HepG2 (cell line): Measurements from ENCODE around the gene SCFD2. TPM values are rescaled to one million over a fixed set of nuclear protein-coding genes. Genes with fewer than 3 reads are reported as not detected.

Experiments used
- ATAC-seq: fragments of 200-7000 bp; cut with Tn5 transposase; 3 replicates; pipeline ENCODE4 v1.9.1; 2020; ENCODE audit warnings: mild to moderate bottlenecking, moderate library complexity
- BruUV-seq: library from RNA; stranded (reverse); fragments of 400-500 nt; replicated peaks from 2 replicates; lab custom pipeline; 2021; lab: Mats Ljungman, UMichigan
- CTCF ChIA-PET: fragments of 300-600 bp; formaldehyde crosslinking; extraction: SDS; loops from one replicate; lab custom pipeline; 2021; ENCODE audit warnings: low total read pairs, inconsistent platforms, low intra/inter-chr PET ratio; lab: Yijun Ruan, JAX
- POLR2A ChIA-PET: fragments of 350-600 bp; sonication (Branson Sonifier 250); formaldehyde crosslinking; loops from one replicate; lab custom pipeline; 2020; ENCODE audit warnings: antibody characterized with exemption, inconsistent platforms; lab: Yijun Ruan, JAX
- DNase-seq: peaks from one replicate; pipeline ENCODE4 v3.0.0-alpha.2; 2015; ENCODE audit warnings: low spot score
- FAIRE-seq: peaks from 3 replicates; lab custom pipeline; 2011; peaks lifted over from hg19 to GRCh38; lab: Jason Lieb, UNC
- H2AFZ ChIP-seq: one replicate; pipeline ENCODE4 v1.6.1; 2011; ENCODE audit warnings: low read length, inconsistent platforms
- H3K27ac ChIP-seq: fragments of 300-600 bp; 3 replicates; pipeline ENCODE4 v1.8.0; 2011; ENCODE audit warnings: mixed run types, mild to moderate bottlenecking, mixed read lengths, low read length, inconsistent platforms; ENCODE audit not compliant: insufficient read depth; ENCODE audit errors: extremely low read length
- H3K27me3 ChIP-seq, 2 experiments: fragments of 200-600 bp in 1 of 2; 2 replicates in 1 of 2; 3 replicates in 1 of 2; pipeline versions ENCODE4 v1.6.0 to v1.8.0; 2011; ENCODE audit warnings: low read length in 2 of 2, mild to moderate bottlenecking in 2 of 2, moderate library complexity in 2 of 2, inconsistent platforms in 1 of 2; ENCODE audit not compliant: insufficient read depth in 2 of 2, control insufficient read depth in 1 of 2
- H3K36me3 ChIP-seq, 2 experiments: fragments of 200-600 bp in 1 of 2; replicated peaks in 1 of 2; 2 replicates in 1 of 2; 3 replicates in 1 of 2; pipeline versions ENCODE4 v1.5.1 to v1.8.0; 2011; ENCODE audit warnings: low read length in 2 of 2, inconsistent platforms in 1 of 2; ENCODE audit not compliant: insufficient read depth in 2 of 2, control insufficient read depth in 1 of 2
- H3K4me1 ChIP-seq: 2 replicates; pipeline ENCODE4 v1.5.1; 2012; ENCODE audit warnings: low read length, inconsistent platforms; ENCODE audit not compliant: insufficient read depth
- H3K4me2 ChIP-seq: 2 replicates; pipeline ENCODE4 v1.6.0; 2011; ENCODE audit warnings: low read depth, low read length, inconsistent platforms
- H3K4me3 ChIP-seq, 3 experiments: fragments of 200-600 bp in 1 of 3; sonication (generic), shearing (Covaris generic) in 1 of 3; replicated peaks in 1 of 3; 2 replicates each; pipeline ENCODE4 v1.5.1; 2011 to 2016; ENCODE audit warnings: low read length in 3 of 3, inconsistent platforms in 2 of 3, low read depth in 2 of 3, mild to moderate bottlenecking in 2 of 3, control low read depth in 1 of 3, mixed read lengths in 1 of 3; ENCODE audit not compliant: insufficient read depth in 1 of 3
- H3K79me2 ChIP-seq: one replicate; pipeline ENCODE4 v1.6.1; 2011; ENCODE audit warnings: low read length, inconsistent platforms; ENCODE audit not compliant: insufficient read depth
- H3K9ac ChIP-seq: 2 replicates; pipeline ENCODE4 v1.6.0; 2011; ENCODE audit warnings: mild to moderate bottlenecking, low read depth, low read length, inconsistent platforms; ENCODE audit not compliant: insufficient read depth
- H3K9me3 ChIP-seq: 2 replicates; pipeline ENCODE4 v1.5.1; 2012; ENCODE audit warnings: mild to moderate bottlenecking, low read length
- H4K20me1 ChIP-seq: 2 replicates; pipeline ENCODE4 v1.6.0; 2011; ENCODE audit warnings: inconsistent platforms, mild to moderate bottlenecking, low read length, moderate library complexity; ENCODE audit not compliant: insufficient read depth
- CEBPB ChIP-seq: IDR thresholded peaks from 2 replicates; pipeline ENCODE4 v1.6.1; 2011; ENCODE audit warnings: low read depth, low read length, improper control_type of control experiment, borderline replicate concordance
- DRAP1 ChIP-seq: IDR thresholded peaks from 2 replicates; pipeline ENCODE4 v1.6.1; 2016; ENCODE audit warnings: missing genetic modification reagents, missing compliant biosample characterization
- GPN1 ChIP-seq: sonication (generic); formaldehyde crosslinking; IDR thresholded peaks from 2 replicates; pipeline ENCODE4 v1.5.1; 2020; ENCODE audit warnings: missing genetic modification reagents, borderline replicate concordance
- HCFC1 ChIP-seq: fragments of 150-350 bp; IDR thresholded peaks from 2 replicates; pipeline ENCODE4 v1.6.1; 2014; ENCODE audit warnings: low read depth, low read length
- IKZF4 ChIP-seq: sonication (generic); formaldehyde crosslinking; IDR thresholded peaks from 2 replicates; pipeline ENCODE4 v1.5.1; 2020; ENCODE audit warnings: borderline replicate concordance, mild to moderate bottlenecking, low read depth, missing genetic modification reagents; ENCODE audit errors: not compliant biosample characterization
- ISX ChIP-seq: sonication (generic); formaldehyde crosslinking; conservative IDR thresholded peaks from 2 replicates; pipeline ENCODE4 v1.5.0; 2020; ENCODE audit warnings: missing genetic modification reagents
- NFE2 ChIP-seq: sonication (generic); formaldehyde crosslinking; IDR thresholded peaks from 2 replicates; pipeline ENCODE4 v1.4.0; 2020; ENCODE audit warnings: missing genetic modification reagents
- NFRKB ChIP-seq: fragments of 450-650 bp; IDR thresholded peaks from 2 replicates; pipeline ENCODE4 v1.6.1; 2017
- THAP8 ChIP-seq: sonication (generic); formaldehyde crosslinking; IDR thresholded peaks from 2 replicates; pipeline ENCODE4 v1.5.1; 2020; ENCODE audit warnings: missing genetic modification reagents, mild to moderate bottlenecking, borderline replicate concordance
- TSC22D2 ChIP-seq: sonication (generic); formaldehyde crosslinking; IDR thresholded peaks from 2 replicates; pipeline ENCODE4 v1.5.1; 2020; ENCODE audit warnings: missing genetic modification reagents, mild to moderate bottlenecking, borderline replicate concordance
- YEATS2 ChIP-seq: sonication (generic); formaldehyde crosslinking; IDR thresholded peaks from 2 replicates; pipeline ENCODE4 v1.4.0; 2020; ENCODE audit warnings: missing genetic modification reagents, borderline replicate concordance
- ZFP90 ChIP-seq: sonication (generic); formaldehyde crosslinking; IDR thresholded peaks from 2 replicates; pipeline ENCODE4 v1.8.0; 2022; ENCODE audit warnings: missing genetic modification reagents, mild to moderate bottlenecking, inconsistent platforms, borderline replicate concordance
- ZHX1 ChIP-seq: sonication (generic); formaldehyde crosslinking; IDR thresholded peaks from 2 replicates; pipeline ENCODE4 v1.8.1; 2022; ENCODE audit warnings: low read depth, mild to moderate bottlenecking, missing genetic modification reagents
- ZNF225 ChIP-seq: sonication (generic); formaldehyde crosslinking; IDR thresholded peaks from 2 replicates; pipeline ENCODE4 v1.4.0; 2020; ENCODE audit warnings: mild to moderate bottlenecking, missing genetic modification reagents
- ZNF337 ChIP-seq: sonication (generic); formaldehyde crosslinking; IDR thresholded peaks from 2 replicates; pipeline ENCODE4 v1.5.1; 2020; ENCODE audit warnings: missing genetic modification reagents, low read depth, mild to moderate bottlenecking, borderline replicate concordance
- ZNF484 ChIP-seq: sonication (generic); formaldehyde crosslinking; IDR thresholded peaks from 2 replicates; pipeline ENCODE4 v1.5.1; 2020; ENCODE audit warnings: mild to moderate bottlenecking, low read depth, missing genetic modification reagents, borderline replicate concordance
- ZNF556 ChIP-seq: sonication (generic); formaldehyde crosslinking; IDR thresholded peaks from 2 replicates; pipeline ENCODE4 v1.4.0; 2020; ENCODE audit warnings: mild to moderate bottlenecking, missing genetic modification reagents, borderline replicate concordance
- WGBS: methylation state at CpG from one replicate; pipeline ENCODE4 v1.1.6; 2017; ENCODE audit warnings: low lambda C conversion rate; 5-methylcytosine and 5-hydroxymethylcytosine counted together
- in situ Hi-C: cut with HindIII; loops from 2 replicates; pipeline ENCODE4 v1.10.0; 2017; ENCODE audit warnings: low pct_unique_long_range_greater_than_20kb; ENCODE audit not compliant: extremely low pct_ligation_motif_present
- intact Hi-C: fragments of 100-400 bp; cut with micrococcal nuclease; formaldehyde crosslinking; loops from one replicate; pipeline ENCODE4 v1.10.0; 2022; ENCODE audit not compliant: unreplicated experiment
- polyA plus RNA-seq, 8 experiments: library from polyadenylated mRNA; depleted of rRNA in 3 of 8; stranded (reverse) in 7 of 8; unstranded in 1 of 8; fragments of >200 nt; fragmentation: Illumina TruSeq in 4 of 8; extraction: Trizol in 4 of 8; gene quantifications; 2 replicates each; pipeline versions ENCODE4 v1.2.1 to v1.2.3, GENCODE V29; 2011 to 2016; ENCODE audit warnings: low read depth in 4 of 8, missing spikeins in 1 of 8, mixed read lengths in 1 of 8; ENCODE audit not compliant: insufficient read depth in 1 of 8
- total RNA-seq, 5 experiments: library from RNA; depleted of rRNA; stranded (reverse); fragments of >200 nt; fragmentation: Illumina TruSeq; extraction: Trizol; gene quantifications; 2 replicates each; pipeline ENCODE4 v1.2.3, GENCODE V29; 2016; ENCODE audit warnings: low read depth in 1 of 5
- TF ChIP-seq, protein P1 (sequence below): sonication (generic); formaldehyde crosslinking; IDR thresholded peaks from 2 replicates; pipeline ENCODE4 v1.5.0; 2020; ENCODE audit warnings: missing genetic modification reagents

SCFD2 gene
- total and polyA plus RNA-seq, 2 of the 13 experiments (the other 11 are each of a cell fraction or from before 2014, with no cell fraction given), result 4.6 to 15.6 TPM

DNA sequence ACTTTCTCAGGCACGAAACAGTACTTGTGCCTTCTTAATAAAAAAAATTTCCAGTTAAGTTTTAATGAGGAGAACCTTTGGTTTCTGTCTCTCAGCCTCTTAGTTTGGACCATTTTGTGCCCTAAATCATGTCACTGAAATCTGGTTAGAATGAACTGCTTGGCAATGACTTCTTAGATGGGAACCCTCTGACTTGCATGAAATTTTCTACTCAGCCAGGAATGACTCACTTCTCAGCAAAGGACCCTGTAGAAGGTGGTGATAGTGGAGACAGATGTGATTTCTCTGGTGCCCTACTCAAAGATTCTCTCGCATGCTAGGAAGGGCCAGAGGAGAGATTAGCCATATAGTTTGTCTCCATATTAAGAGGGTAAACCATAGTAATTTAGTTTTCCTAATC lies 453.3 kb downstream of the SCFD2 start:
- no peaks in the 10 kb centered on the region for H3K79me2 ChIP-seq
- no peaks in the 10 kb centered on the region for H3K27me3 ChIP-seq
- H3K4me1 ChIP-seq, result peaks cover 33% of the 10 kb centered on the region
- no peak overlapping the region for H3K27ac ChIP-seq
- intact Hi-C loops (loop anchor here (2.0 kb wide), 1 partner anchor 70 kb away; no protein-coding TSS in a partner anchor), in situ Hi-C loops (no loop called here)
- H3K9ac ChIP-seq, result no peak overlapping the region
- no TSS peak for BruUV-seq
- H2AFZ ChIP-seq, result no peak overlapping the region
- no peak for DNase-seq
- H3K4me2 ChIP-seq, result no peak overlapping the region
- H3K36me3 ChIP-seq, result no peaks in the 10 kb centered on the region
- no peaks in the 10 kb centered on the region for H4K20me1 ChIP-seq
- CTCF ChIA-PET, result no interaction called here
- ATAC-seq, result no peak
- no peak overlapping the region for H3K4me3 ChIP-seq
- POLR2A ChIA-PET, result no interaction called here
- no peak for FAIRE-seq
- 97% methylated on average over 2 of the region's 2 CpGs for WGBS
- no peaks in the 10 kb centered on the region for H3K9me3 ChIP-seq
- TF ChIP-seq THAP8 (CRISPR knock-in tag), result no peak
- no peak for TF ChIP-seq ZNF337 (CRISPR knock-in tag)
- TF ChIP-seq ZNF484, result no peak
- TF ChIP-seq, protein P1, sequence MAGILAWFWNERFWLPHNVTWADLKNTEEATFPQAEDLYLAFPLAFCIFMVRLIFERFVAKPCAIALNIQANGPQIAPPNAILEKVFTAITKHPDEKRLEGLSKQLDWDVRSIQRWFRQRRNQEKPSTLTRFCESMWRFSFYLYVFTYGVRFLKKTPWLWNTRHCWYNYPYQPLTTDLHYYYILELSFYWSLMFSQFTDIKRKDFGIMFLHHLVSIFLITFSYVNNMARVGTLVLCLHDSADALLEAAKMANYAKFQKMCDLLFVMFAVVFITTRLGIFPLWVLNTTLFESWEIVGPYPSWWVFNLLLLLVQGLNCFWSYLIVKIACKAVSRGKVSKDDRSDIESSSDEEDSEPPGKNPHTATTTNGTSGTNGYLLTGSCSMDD (CRISPR knock-in tag), result no peak
- no peak for TF ChIP-seq DRAP1 (CRISPR knock-in tag)
- TF ChIP-seq ISX (CRISPR knock-in tag), result no peak
- TF ChIP-seq CEBPB, result no peak
- no peak for TF ChIP-seq ZFP90 (CRISPR knock-in tag)
- no peak for TF ChIP-seq IKZF4
- no peak for TF ChIP-seq ZHX1 (CRISPR knock-in tag)
- no peak for TF ChIP-seq ZNF556 (CRISPR knock-in tag)
- TF ChIP-seq GPN1 (CRISPR knock-in tag), result no peak
- TF ChIP-seq ZNF225, result no peak
- no peak for TF ChIP-seq NFRKB
- TF ChIP-seq HCFC1, result no peak
- no peak for TF ChIP-seq NFE2 (CRISPR knock-in tag)
- TF ChIP-seq TSC22D2, result no peak
- TF ChIP-seq YEATS2, result no peak
